Dendritic cell treated with granulocyte-macrophage colony-stimulating factor and Interleukin-4, amounts not matched to agents 40 ng/mL and 50 ng/mL, for 4 days (primary cell): ENCODE results near the gene PALB2.
"Not testable (repeated sequence)": the region's sequence is repeated elsewhere in the genome, so short reads cannot be mapped to it uniquely, and the experiment has no call there.

ENCODE experiments used
- H3K27ac Mint-ChIP-seq: one replicate; pipeline ENCODE4 v1.8.0; 2022; ENCODE audit warnings: mild to moderate bottlenecking, mixed read lengths
- H3K27me3 Mint-ChIP-seq: one replicate; pipeline ENCODE4 v1.8.0; 2022; ENCODE audit warnings: mild to moderate bottlenecking, mixed read lengths
- H3K36me3 Mint-ChIP-seq: one replicate; pipeline ENCODE4 v1.8.0; 2022; ENCODE audit warnings: low read depth, mixed read lengths
- H3K4me1 Mint-ChIP-seq: one replicate; pipeline ENCODE4 v1.8.0; 2022; ENCODE audit warnings: low read depth, mixed read lengths
- H3K4me3 Mint-ChIP-seq: one replicate; pipeline ENCODE4 v1.8.0; 2022; ENCODE audit warnings: mild to moderate bottlenecking, moderate library complexity, mixed read lengths
- H3K9me3 Mint-ChIP-seq: one replicate; pipeline ENCODE4 v1.8.0; 2022; ENCODE audit warnings: mixed read lengths
- intact Hi-C: fragments of 100-400 bp; cut with micrococcal nuclease; formaldehyde crosslinking; loops from one replicate; pipeline ENCODE4 v1.15.0; 2022

The PALB2 gene

DNA sequence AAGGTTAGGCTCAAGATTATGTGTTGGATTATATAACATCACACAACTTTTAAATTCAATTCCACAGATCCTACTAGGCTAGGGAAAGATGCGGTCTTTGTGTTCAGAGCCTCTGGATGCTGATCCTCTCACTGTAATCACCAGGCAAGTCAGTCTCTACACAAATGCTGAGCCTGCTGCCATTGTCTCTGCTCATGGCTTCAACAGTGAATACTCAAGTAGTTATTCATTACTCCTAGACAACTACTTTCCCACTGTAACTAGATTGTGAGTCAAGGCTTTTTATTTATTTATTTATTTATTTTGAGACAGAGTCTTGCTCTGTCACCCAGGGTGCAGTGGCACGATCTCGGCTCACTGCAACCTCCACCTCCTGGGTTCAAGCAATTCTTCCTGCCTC lies 29.2 kb downstream of the PALB2 start:
- no peaks in the 10 kb centered on the region for H3K9me3 Mint-ChIP-seq
- no peak overlapping the region for H3K4me3 Mint-ChIP-seq
- intact Hi-C loops = no loop called here
- H3K4me1 Mint-ChIP-seq = no peaks in the 10 kb centered on the region
- no peak overlapping the region for H3K27ac Mint-ChIP-seq
- peaks cover 78% of the 10 kb centered on the region for H3K36me3 Mint-ChIP-seq
- H3K27me3 Mint-ChIP-seq = no peaks in the 10 kb centered on the region

DNA sequence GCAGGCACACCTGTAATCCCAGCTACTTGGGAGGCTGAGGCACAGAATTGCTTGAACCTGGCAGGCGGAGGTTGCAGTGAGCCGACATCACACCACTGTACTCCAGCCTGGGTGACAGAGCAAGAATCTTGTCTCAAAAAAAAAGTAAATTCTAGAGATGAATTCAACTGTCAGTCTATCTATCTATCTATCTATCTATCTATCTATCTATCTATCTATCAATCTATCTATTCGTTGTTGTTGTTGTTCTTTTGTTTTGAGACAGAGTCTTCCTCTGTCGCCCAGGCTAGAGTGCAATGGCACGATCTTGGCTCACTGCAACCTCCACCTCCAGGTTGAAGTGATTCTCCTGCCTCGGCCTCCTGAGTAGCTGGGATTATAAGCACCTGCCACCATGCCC lies 30.2 kb downstream of the PALB2 start:
- peaks cover 79% of the 10 kb centered on the region for H3K36me3 Mint-ChIP-seq
- H3K27me3 Mint-ChIP-seq, H3K27ac Mint-ChIP-seq, H3K4me1 Mint-ChIP-seq, intact Hi-C loops, H3K9me3 Mint-ChIP-seq, H3K4me3 Mint-ChIP-seq: not testable (repeated sequence)

DNA sequence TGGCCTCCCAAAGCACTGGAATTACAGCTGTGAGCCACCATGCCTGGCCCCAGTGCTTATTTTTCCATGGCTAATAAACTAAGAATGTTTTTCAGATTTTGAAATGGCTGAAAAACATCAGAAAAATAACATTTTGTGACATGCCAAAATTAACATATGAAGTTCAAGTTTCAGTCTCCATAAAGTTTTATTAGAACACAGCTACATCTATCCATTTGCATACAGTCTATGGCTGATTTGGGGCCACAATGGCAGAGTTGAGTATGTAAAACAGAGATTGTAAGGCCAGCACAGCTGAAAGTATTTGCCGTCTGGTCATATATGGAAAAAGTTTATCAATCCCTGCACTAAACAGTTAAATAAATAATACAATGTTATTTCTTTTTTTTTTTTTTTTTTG lies 31.2 kb downstream of the PALB2 start:
- Mint-ChIP-seq H3K27ac (no peak overlapping the region), H3K9me3 (no peaks in the 10 kb centered on the region), H3K4me3 (no peak overlapping the region), H3K27me3 (no peaks in the 10 kb centered on the region), H3K36me3 (peaks cover 79% of the 10 kb centered on the region), H3K4me1 (no peaks in the 10 kb centered on the region)
- intact Hi-C loops = no loop called here

- H3K27ac Mint-ChIP-seq = peak overlapping the region; percentile 55
- no peak overlapping the region for H3K4me3 Mint-ChIP-seq
- H3K36me3 Mint-ChIP-seq = peaks cover 83% of the 10 kb centered on the region
- H3K27me3 Mint-ChIP-seq = no peaks in the 10 kb centered on the region
- no peaks in the 10 kb centered on the region for H3K9me3 Mint-ChIP-seq
- no peaks in the 10 kb centered on the region for H3K4me1 Mint-ChIP-seq
- intact Hi-C loops = no loop called here
These were observed 32.9 kb downstream of the PALB2 start for GRCh38 chr16:23608194-23608593.

- H3K9me3 Mint-ChIP-seq = no peaks in the 10 kb centered on the region
- no peaks in the 10 kb centered on the region for H3K27me3 Mint-ChIP-seq
- no peak overlapping the region for H3K4me3 Mint-ChIP-seq
- no peaks in the 10 kb centered on the region for H3K4me1 Mint-ChIP-seq
- intact Hi-C loops = no loop called here
- peak overlapping the region; percentile 55 for H3K27ac Mint-ChIP-seq
- peaks cover 86% of the 10 kb centered on the region for H3K36me3 Mint-ChIP-seq
These were observed 33.4 kb downstream of the PALB2 start for GRCh38 chr16:23607726-23608125.

- Mint-ChIP-seq H3K27me3 (no peaks in the 10 kb centered on the region), H3K27ac (peak overlapping the region; percentile 80), H3K4me1 (peaks cover 21% of the 10 kb centered on the region), H3K36me3 (peaks cover 41% of the 10 kb centered on the region), H3K4me3 (no peak overlapping the region), H3K9me3 (no peaks in the 10 kb centered on the region)
- intact Hi-C loops = loop anchor here (2.0 to 10.0 kb wide), 2 partner anchors 44 to 82 kb away; partner anchors contain the start of genes DCTN5, GGA2 and PALB2
These were observed 43.9 kb downstream of the PALB2 start for GRCh38 chr16:23597003-23597756.

DNA sequence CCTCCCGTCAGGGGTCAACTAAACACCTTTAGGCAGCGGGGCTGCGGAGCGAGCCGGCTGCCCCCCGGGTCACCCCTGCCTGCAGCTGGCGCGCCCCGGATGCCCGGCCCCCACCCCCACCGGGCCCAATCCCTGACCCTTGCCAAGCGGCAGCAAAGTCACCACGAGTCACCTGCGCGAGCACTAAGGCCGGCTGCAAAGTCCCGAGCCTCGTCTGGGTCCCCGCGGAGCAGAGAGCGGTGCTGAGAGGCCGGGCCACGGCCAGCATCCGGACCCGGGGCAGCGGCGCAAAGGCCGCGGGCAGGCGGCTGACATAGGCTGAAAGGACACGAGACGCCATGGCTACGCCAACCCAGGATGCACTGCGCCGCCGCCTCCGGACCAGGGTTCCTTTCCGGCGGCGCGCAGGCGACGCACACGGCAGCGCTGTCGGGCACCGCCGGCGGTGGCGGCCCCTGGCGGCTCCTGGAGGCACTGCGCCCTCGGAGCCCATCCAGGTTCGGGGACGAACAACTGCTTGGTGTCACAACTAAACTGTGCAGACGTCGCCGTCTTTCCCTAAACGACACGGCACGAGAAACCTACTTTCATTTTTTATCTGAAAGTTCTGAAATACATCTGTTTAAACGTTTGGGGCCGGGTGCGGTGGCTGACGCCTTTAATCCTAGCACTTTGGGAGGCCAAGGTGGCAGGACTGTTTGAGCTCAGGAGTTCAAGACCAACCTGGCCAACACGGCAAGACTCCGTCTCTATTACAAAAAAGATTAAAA lies 45.0 kb downstream of the PALB2 start, which contains the start of gene NDUFAB1:
NDUFAB1 (minus strand) TSS at position 366 of the 770 bp plus-strand sequence; CDS start at position 340, 26 bp downstream.
- H3K27ac Mint-ChIP-seq = peak within 1 kb of the TSS; percentile 80
- no peaks in the 10 kb centered on the region for H3K9me3 Mint-ChIP-seq
- peaks cover 41% of the 10 kb centered on the region for H3K36me3 Mint-ChIP-seq
- peak within 1 kb of the TSS; percentile 81 for H3K4me3 Mint-ChIP-seq
- intact Hi-C loops = loop anchor here (1.0 to 10.0 kb wide), 3 partner anchors 39 to 81 kb away; partner anchors contain the start of genes DCTN5, EARS2, GGA2 and PALB2
- H3K27me3 Mint-ChIP-seq = no peaks in the 10 kb centered on the region
- peaks cover 31% of the 10 kb centered on the region for H3K4me1 Mint-ChIP-seq

- H3K27ac Mint-ChIP-seq = peak overlapping the region; percentile 80
- peaks cover 41% of the 10 kb centered on the region for H3K36me3 Mint-ChIP-seq
- intact Hi-C loops = loop anchor here (10.0 kb wide), 1 partner anchor 81 kb away; the partner anchor contains the start of gene GGA2
- H3K27me3 Mint-ChIP-seq = no peaks in the 10 kb centered on the region
- no peaks in the 10 kb centered on the region for H3K9me3 Mint-ChIP-seq
- peaks cover 31% of the 10 kb centered on the region for H3K4me1 Mint-ChIP-seq
- peak overlapping the region; percentile 81 for H3K4me3 Mint-ChIP-seq
These were observed 45.7 kb downstream of the PALB2 start for GRCh38 chr16:23595246-23595950.

- H3K4me1 Mint-ChIP-seq = peaks cover 31% of the 10 kb centered on the region
- H3K27me3 Mint-ChIP-seq = no peaks in the 10 kb centered on the region
- H3K4me3 Mint-ChIP-seq = no peak overlapping the region
- no peak overlapping the region for H3K27ac Mint-ChIP-seq
- peaks cover 49% of the 10 kb centered on the region for H3K36me3 Mint-ChIP-seq
- intact Hi-C loops = loop anchor here (10.0 kb wide), 1 partner anchor 79 kb away; the partner anchor contains the start of gene GGA2
- no peaks in the 10 kb centered on the region for H3K9me3 Mint-ChIP-seq
These were observed 46.9 kb downstream of the PALB2 start for GRCh38 chr16:23594186-23594585.

GRCh38 chr16:23590181-23590580 lies 50.9 kb downstream of the PALB2 start:
- intact Hi-C loops = loop anchor here (10.0 kb wide), 1 partner anchor 75 kb away; the partner anchor contains the start of gene GGA2
- peaks cover 22% of the 10 kb centered on the region for H3K4me1 Mint-ChIP-seq
- no peaks in the 10 kb centered on the region for H3K9me3 Mint-ChIP-seq
- no peaks in the 10 kb centered on the region for H3K27me3 Mint-ChIP-seq
- no peak overlapping the region for H3K27ac Mint-ChIP-seq
- H3K36me3 Mint-ChIP-seq = peaks cover 88% of the 10 kb centered on the region
- no peak overlapping the region for H3K4me3 Mint-ChIP-seq

DNA sequence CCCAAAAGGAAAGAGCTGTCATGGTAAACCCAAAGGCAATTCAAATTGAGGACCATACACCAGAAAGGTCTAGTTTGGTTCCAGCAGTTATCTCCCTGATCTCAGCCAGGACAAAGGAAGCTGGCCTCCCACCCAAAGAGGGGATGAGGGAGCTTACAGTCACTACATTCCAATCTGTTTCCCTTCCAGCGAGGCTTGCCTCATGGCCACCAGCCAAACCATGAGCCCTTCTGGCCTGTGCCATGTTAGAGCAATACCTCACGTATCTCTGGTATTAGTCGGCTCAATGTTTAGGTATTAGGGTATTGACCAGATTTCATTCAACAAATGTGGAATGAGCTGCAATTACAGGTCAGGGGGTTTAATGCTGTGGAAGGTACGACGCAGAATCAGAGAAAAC lies 53.4 kb downstream of the PALB2 start:
- H3K4me1 Mint-ChIP-seq = peaks cover 11% of the 10 kb centered on the region
- no peaks in the 10 kb centered on the region for H3K27me3 Mint-ChIP-seq
- intact Hi-C loops = no loop called here
- H3K27ac Mint-ChIP-seq = no peak overlapping the region
- no peaks in the 10 kb centered on the region for H3K9me3 Mint-ChIP-seq
- no peak overlapping the region for H3K4me3 Mint-ChIP-seq
- H3K36me3 Mint-ChIP-seq = peaks cover 98% of the 10 kb centered on the region

DNA sequence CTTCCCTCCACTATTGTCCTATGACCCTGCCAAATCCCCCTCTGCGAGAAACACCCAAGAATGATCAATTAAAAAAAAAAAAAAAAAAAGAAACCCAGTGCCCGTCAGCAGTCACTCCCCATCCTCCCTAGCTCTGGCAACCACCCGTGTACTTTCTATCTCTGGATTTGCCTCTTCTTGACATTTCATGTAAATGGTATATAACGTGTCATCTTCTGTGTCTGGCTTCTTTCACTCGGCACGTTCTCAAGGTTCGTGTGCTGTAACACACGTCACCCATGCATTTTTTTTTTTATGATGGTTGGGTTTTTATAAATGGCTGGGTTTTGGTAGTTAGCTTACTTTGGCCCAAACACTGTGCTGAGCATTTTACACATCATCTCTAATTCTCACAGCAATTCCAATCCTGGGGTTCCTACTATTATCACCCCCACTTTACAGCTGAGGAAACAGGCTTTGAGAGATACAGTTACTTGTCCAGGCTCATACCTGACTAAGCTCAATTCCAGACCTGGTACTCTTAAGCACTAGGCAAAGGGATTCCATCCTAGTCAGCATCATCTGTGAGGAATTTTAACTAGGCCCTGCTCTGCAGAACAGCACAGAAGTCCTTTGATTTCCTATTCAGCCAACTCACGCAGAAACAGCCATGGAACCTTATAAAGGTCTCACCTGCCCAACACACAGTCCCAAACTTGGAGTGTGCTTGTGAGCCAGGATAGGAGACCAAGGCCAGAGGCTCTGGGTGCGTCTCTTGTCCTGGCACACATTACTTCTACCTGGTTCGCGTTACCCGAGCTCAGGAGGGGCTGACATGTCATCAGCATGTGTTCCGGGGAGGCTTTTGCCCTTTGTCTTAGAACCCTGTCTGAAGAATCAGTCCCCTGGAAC lies 56.7 kb downstream of the PALB2 start:
- no peaks in the 10 kb centered on the region for H3K9me3 Mint-ChIP-seq
- intact Hi-C loops = no loop called here
- H3K27me3 Mint-ChIP-seq = no peaks in the 10 kb centered on the region
- peaks cover 96% of the 10 kb centered on the region for H3K36me3 Mint-ChIP-seq
- no peaks in the 10 kb centered on the region for H3K4me1 Mint-ChIP-seq
- H3K4me3 Mint-ChIP-seq = no peak overlapping the region
- no peak overlapping the region for H3K27ac Mint-ChIP-seq

DNA sequence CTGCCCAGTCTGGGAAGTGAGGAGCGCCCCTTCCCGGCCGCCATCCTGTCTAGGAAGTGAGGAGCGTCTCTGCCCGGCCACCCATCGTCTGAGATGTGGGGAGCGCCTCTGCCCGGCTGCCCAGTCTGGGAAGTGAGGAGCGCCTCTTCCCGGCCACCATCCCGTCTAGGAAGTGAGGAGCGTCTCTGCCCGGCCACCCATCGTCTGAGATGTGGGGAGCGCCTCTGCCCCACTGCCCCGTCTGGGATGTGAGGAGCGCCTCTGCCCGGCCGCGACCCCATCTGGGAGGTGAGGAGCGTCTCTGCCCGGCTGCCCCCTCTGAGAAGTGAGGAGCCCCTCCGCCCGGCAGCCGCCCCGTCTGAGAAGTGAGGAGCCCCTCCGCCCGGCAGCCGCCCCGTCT lies 57.8 kb downstream of the PALB2 start:
- peaks cover 91% of the 10 kb centered on the region for H3K36me3 Mint-ChIP-seq
- H3K27ac Mint-ChIP-seq, H3K27me3 Mint-ChIP-seq, H3K4me1 Mint-ChIP-seq, intact Hi-C loops, H3K9me3 Mint-ChIP-seq, H3K4me3 Mint-ChIP-seq: not testable (repeated sequence)
